ENCODE data around the gene TMEM91.
"Not testable (repeated sequence)": the region's sequence is repeated elsewhere in the genome, so short reads cannot be mapped to it uniquely, and the experiment has no call there.

Gene TMEM91

GRCh38 chr19:41407271-41407670 lies 30.9 kb downstream of the TMEM91 start:
- WGBS (ENCODE audit: extremely low coverage, insufficient coverage, low lambda C conversion rate) = no CpG with 5 or more reads among the region's 4 CpGs
- Histone ChIP-seq H3K4ac (ENCODE audit: low read depth, low read length) (no peak overlapping the region), H3K9ac (ENCODE audit: low read length) (peak overlapping the region; percentile 50), H3K36me3 (ENCODE audit: control insufficient read depth, insufficient read depth, low read length) (no peaks in the 10 kb centered on the region), H3K27ac (ENCODE audit: low read depth, low read length) (peak overlapping the region; percentile 71), H3K56ac (ENCODE audit: low read length) (peak overlapping the region; percentile 60), H3K79me1 (ENCODE audit: low read length) (no peaks in the 10 kb centered on the region), H3K27me3 (ENCODE audit: insufficient read depth, low read length, poor library complexity) (no peaks in the 10 kb centered on the region), H4K5ac (ENCODE audit: low read length) (no peak overlapping the region), H2BK120ac (ENCODE audit: low read depth, low read length) (no peak overlapping the region), H3K23ac (ENCODE audit: low read length) (no peak overlapping the region), H3K4me3 (ENCODE audit: low read length) (no peak overlapping the region), H3K4me1 (ENCODE audit: control insufficient read depth, low read depth, low read length) (peaks cover 5% of the 10 kb centered on the region), H2BK15ac (replicated peaks; ENCODE audit: low read depth) (no peak overlapping the region), H3K79me2 (ENCODE audit: control insufficient read depth, insufficient read depth, low read length) (no peaks in the 10 kb centered on the region), H2AK5ac (ENCODE audit: low read length) (no peak overlapping the region), H3K18ac (ENCODE audit: low read length) (no peak overlapping the region), H3K4me2 (ENCODE audit: low read length) (no peak overlapping the region), H2BK5ac (ENCODE audit: low read length) (no peak overlapping the region), H4K8ac (ENCODE audit: low read depth, low read length) (no peak overlapping the region)
- DNase-seq = peak; percentile 67

DNA sequence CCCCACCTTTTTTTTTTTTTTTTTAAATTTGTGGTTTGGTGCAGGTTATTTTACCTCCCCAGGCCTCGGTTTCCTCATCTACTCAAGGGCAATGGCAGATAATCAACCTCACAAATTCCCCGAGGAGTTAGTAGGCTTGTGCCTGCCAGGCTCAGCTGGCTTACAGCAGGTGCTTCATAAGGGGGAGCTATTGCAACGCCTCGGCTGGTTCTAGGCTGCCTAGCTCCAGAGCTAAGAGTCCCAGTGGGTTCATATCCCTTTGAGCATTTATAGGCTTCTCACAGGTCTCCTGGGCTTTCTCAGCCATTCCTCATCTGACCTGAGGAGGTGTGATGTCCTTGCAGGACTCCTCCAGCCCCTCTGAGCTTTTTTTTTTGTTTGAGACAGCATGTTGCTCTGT lies 31.9 kb downstream of the TMEM91 start:
- Histone ChIP-seq H3K36me3 (ENCODE audit: control insufficient read depth, insufficient read depth, low read length) (no peaks in the 10 kb centered on the region), H3K79me1 (ENCODE audit: low read length) (no peaks in the 10 kb centered on the region), H3K56ac (ENCODE audit: low read length) (no peak overlapping the region), H4K8ac (ENCODE audit: low read depth, low read length) (no peak overlapping the region), H3K23ac (ENCODE audit: low read length) (no peak overlapping the region), H4K5ac (ENCODE audit: low read length) (no peak overlapping the region), H3K9ac (ENCODE audit: low read length) (no peak overlapping the region), H2BK120ac (ENCODE audit: low read depth, low read length) (no peak overlapping the region), H3K79me2 (ENCODE audit: control insufficient read depth, insufficient read depth, low read length) (no peaks in the 10 kb centered on the region), H3K18ac (ENCODE audit: low read length) (no peak overlapping the region), H3K27me3 (ENCODE audit: insufficient read depth, low read length, poor library complexity) (no peaks in the 10 kb centered on the region), H3K27ac (ENCODE audit: low read depth, low read length) (no peak overlapping the region), H2AK5ac (ENCODE audit: low read length) (no peak overlapping the region), H2BK15ac (replicated peaks; ENCODE audit: low read depth) (no peak overlapping the region), H2BK5ac (ENCODE audit: low read length) (no peak overlapping the region), H3K4me3 (ENCODE audit: low read length) (no peak overlapping the region), H3K4ac (ENCODE audit: low read depth, low read length) (no peak overlapping the region), H3K4me2 (ENCODE audit: low read length) (no peak overlapping the region), H3K4me1 (ENCODE audit: control insufficient read depth, low read depth, low read length) (peaks cover 5% of the 10 kb centered on the region)
- DNase-seq = peak; percentile 59
- WGBS (ENCODE audit: extremely low coverage, insufficient coverage, low lambda C conversion rate) = no CpG with 5 or more reads among the region's 4 CpGs

DNA sequence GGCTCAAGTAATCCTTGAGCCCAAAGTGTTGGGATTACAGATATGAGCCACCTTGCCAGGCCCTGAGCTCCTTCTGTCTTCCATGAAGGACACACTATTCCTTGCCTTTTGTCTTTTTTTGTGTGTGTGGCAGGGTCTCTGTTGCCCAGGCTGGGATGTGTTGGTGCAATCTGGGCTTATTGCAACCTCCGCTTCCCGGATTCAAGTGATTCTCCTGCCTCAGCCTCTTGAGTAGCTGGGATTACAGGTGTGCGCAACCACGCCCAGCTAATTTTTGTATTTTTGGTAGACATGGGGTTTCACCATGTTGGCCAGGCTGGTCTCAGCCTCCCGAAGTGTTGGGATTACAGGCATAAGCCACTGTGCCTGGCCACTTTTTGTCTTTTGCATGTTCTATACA lies 32.5 kb downstream of the TMEM91 start:
- no CpG with 5 or more reads among the region's 5 CpGs for whole genome bisulfite sequencing (ENCODE audit: extremely low coverage, insufficient coverage, low lambda C conversion rate)
- H3K4me2 ChIP-seq (ENCODE audit: low read length); H2AK5ac ChIP-seq (ENCODE audit: low read length); H3K56ac ChIP-seq (ENCODE audit: low read length); DNase-seq; H4K5ac ChIP-seq (ENCODE audit: low read length); H2BK5ac ChIP-seq (ENCODE audit: low read length); H3K79me1 ChIP-seq (ENCODE audit: low read length); H4K8ac ChIP-seq (ENCODE audit: low read depth, low read length); H2BK15ac ChIP-seq (replicated peaks; ENCODE audit: low read depth); H3K36me3 ChIP-seq (ENCODE audit: control insufficient read depth, insufficient read depth, low read length); H3K9ac ChIP-seq (ENCODE audit: low read length); H3K4ac ChIP-seq (ENCODE audit: low read depth, low read length); H3K79me2 ChIP-seq (ENCODE audit: control insufficient read depth, insufficient read depth, low read length); H3K18ac ChIP-seq (ENCODE audit: low read length); H3K4me1 ChIP-seq (ENCODE audit: control insufficient read depth, low read depth, low read length); H3K23ac ChIP-seq (ENCODE audit: low read length); H2BK120ac ChIP-seq (ENCODE audit: low read depth, low read length); H3K4me3 ChIP-seq (ENCODE audit: low read length); H3K27me3 ChIP-seq (ENCODE audit: insufficient read depth, low read length, poor library complexity); H3K27ac ChIP-seq (ENCODE audit: low read depth, low read length): not testable (repeated sequence)

DNA sequence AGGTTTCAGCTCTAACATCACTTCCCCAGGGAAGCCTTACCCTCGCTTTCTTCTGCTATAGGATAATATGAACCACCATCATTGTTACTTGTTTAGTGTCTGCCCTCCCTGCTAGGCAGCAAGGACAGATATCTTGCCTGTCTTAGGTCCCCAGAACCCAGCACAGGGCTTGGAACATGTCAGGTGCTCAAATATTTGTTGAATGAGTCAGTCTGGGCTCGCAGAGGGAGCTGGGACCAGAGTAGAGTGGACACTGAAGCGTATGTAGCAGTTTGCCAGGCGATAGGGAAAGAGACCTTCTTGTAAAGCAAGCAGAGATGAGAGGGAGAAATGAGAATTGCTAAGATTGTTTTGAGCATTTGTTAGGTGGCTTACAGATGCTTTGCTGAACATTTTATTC lies 33.0 kb downstream of the TMEM91 start:
- Histone ChIP-seq H2BK15ac (replicated peaks; ENCODE audit: low read depth) (no peak overlapping the region), H2AK5ac (ENCODE audit: low read length) (no peak overlapping the region), H3K4me3 (ENCODE audit: low read length) (no peak overlapping the region), H3K27ac (ENCODE audit: low read depth, low read length) (no peak overlapping the region), H3K79me2 (ENCODE audit: control insufficient read depth, insufficient read depth, low read length) (no peaks in the 10 kb centered on the region), H3K4me2 (ENCODE audit: low read length) (no peak overlapping the region), H3K23ac (ENCODE audit: low read length) (no peak overlapping the region), H3K4ac (ENCODE audit: low read depth, low read length) (no peak overlapping the region), H4K5ac (ENCODE audit: low read length) (no peak overlapping the region), H3K18ac (ENCODE audit: low read length) (no peak overlapping the region), H2BK120ac (ENCODE audit: low read depth, low read length) (no peak overlapping the region), H3K27me3 (ENCODE audit: insufficient read depth, low read length, poor library complexity) (no peaks in the 10 kb centered on the region), H3K36me3 (ENCODE audit: control insufficient read depth, insufficient read depth, low read length) (no peaks in the 10 kb centered on the region), H4K8ac (ENCODE audit: low read depth, low read length) (no peak overlapping the region), H3K9ac (ENCODE audit: low read length) (no peak overlapping the region), H3K4me1 (ENCODE audit: control insufficient read depth, low read depth, low read length) (peaks cover 5% of the 10 kb centered on the region), H2BK5ac (ENCODE audit: low read length) (no peak overlapping the region), H3K56ac (ENCODE audit: low read length) (no peak overlapping the region), H3K79me1 (ENCODE audit: low read length) (no peaks in the 10 kb centered on the region)
- DNase-seq = peak; percentile 81
- no CpG with 5 or more reads among the region's 4 CpGs for WGBS (ENCODE audit: extremely low coverage, insufficient coverage, low lambda C conversion rate)

GRCh38 chr19:41410336-41411054 lies 34.2 kb downstream of the TMEM91 start:
- Histone ChIP-seq H3K36me3 (ENCODE audit: control insufficient read depth, insufficient read depth, low read length) (no peaks in the 10 kb centered on the region), H3K56ac (ENCODE audit: low read length) (no peak overlapping the region), H3K79me2 (ENCODE audit: control insufficient read depth, insufficient read depth, low read length) (no peaks in the 10 kb centered on the region), H3K4me2 (ENCODE audit: low read length) (no peak overlapping the region), H4K5ac (ENCODE audit: low read length) (no peak overlapping the region), H2BK15ac (replicated peaks; ENCODE audit: low read depth) (no peak overlapping the region), H3K4ac (ENCODE audit: low read depth, low read length) (no peak overlapping the region), H3K27ac (ENCODE audit: low read depth, low read length) (no peak overlapping the region), H2AK5ac (ENCODE audit: low read length) (no peak overlapping the region), H4K8ac (ENCODE audit: low read depth, low read length) (no peak overlapping the region), H3K4me1 (ENCODE audit: control insufficient read depth, low read depth, low read length) (peaks cover 5% of the 10 kb centered on the region), H3K23ac (ENCODE audit: low read length) (no peak overlapping the region), H2BK5ac (ENCODE audit: low read length) (no peak overlapping the region), H3K79me1 (ENCODE audit: low read length) (no peaks in the 10 kb centered on the region), H2BK120ac (ENCODE audit: low read depth, low read length) (no peak overlapping the region), H3K4me3 (ENCODE audit: low read length) (no peak overlapping the region), H3K18ac (ENCODE audit: low read length) (no peak overlapping the region), H3K27me3 (ENCODE audit: insufficient read depth, low read length, poor library complexity) (no peaks in the 10 kb centered on the region), H3K9ac (ENCODE audit: low read length) (no peak overlapping the region)
- no CpG with 5 or more reads among the region's 23 CpGs for WGBS (ENCODE audit: extremely low coverage, insufficient coverage, low lambda C conversion rate)
- no peak for DNase-seq

Data from mesendoderm (in vitro differentiated cells).